ENCODE measurements around the gene MAPK11. TPM values are rescaled to one million over a fixed set of nuclear protein-coding genes. Genes with fewer than 3 reads are reported as not detected.

MAPK11 gene
- total and polyA plus RNA-seq, 5 donors from 2014 or later: 0.10 to 9.3 (median 0.30) TPM

- no peak for DNase-seq
- no peaks in the 10 kb centered on the region for H3K27me3 Mint-ChIP-seq
- no peak overlapping the region for H3K27ac Mint-ChIP-seq
- ATAC-seq (ENCODE audit: low read depth in 2 of 2): no peak
- peaks cover 19% of the 10 kb centered on the region for H3K36me3 Mint-ChIP-seq
- Histone ChIP-seq H3K4me1 (ENCODE audit: control insufficient read depth, insufficient read depth, low read length, poor library complexity, severe bottlenecking) (no peaks in the 10 kb centered on the region), H3K9me3 (ENCODE audit: control insufficient read depth in 2 of 2, low read length in 2 of 2) (no peaks in the 10 kb centered on the region), H3K36me3 (ENCODE audit: control insufficient read depth, insufficient read depth, low read length) (peaks cover 54% of the 10 kb centered on the region), H3K4me3 (ENCODE audit: low read depth, low read length) (no peak overlapping the region), H3K27ac (ENCODE audit: insufficient read depth, low read length, poor library complexity, severe bottlenecking) (no peak overlapping the region), H3K27me3 (ENCODE audit: control insufficient read depth, insufficient read depth, low read length) (no peaks in the 10 kb centered on the region)
- H3K9me3 Mint-ChIP-seq: no peaks in the 10 kb centered on the region
- H3K4me3 Mint-ChIP-seq: no peak overlapping the region
- H3K4me1 Mint-ChIP-seq: peaks cover 0 to 3% (median 0%) of the 10 kb centered on the region in 4 donors
These were observed 42.5 kb downstream of the MAPK11 start for GRCh38 chr22:50227579-50228215.

DNA sequence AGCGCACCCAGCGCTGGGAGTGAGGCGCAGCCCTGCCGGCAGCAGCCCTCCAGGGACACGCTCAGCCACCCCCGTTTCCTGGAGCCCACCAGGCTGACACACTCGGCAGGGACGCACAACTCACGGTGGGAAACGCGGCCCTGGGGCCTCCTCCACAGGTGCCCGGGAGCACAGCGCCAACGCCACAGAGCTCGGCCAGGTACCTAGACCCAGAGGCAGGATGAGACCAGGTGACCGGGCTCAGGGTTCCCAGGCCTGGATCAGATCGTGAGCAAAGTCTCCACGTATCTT is 43.4 kb downstream of the MAPK11 start:
- Mint-ChIP-seq H3K36me3 (peaks cover 16% of the 10 kb centered on the region), H3K4me1 (peaks cover 0 to 3% (median 0%) of the 10 kb centered on the region in 4 donors), H3K4me3 (no peak overlapping the region), H3K27ac (no peak overlapping the region), H3K27me3 (no peaks in the 10 kb centered on the region), H3K9me3 (no peaks in the 10 kb centered on the region)
- no peaks in the 10 kb centered on the region for H3K4me1 ChIP-seq (ENCODE audit: control insufficient read depth, insufficient read depth, low read length, poor library complexity, severe bottlenecking)
- H3K36me3 ChIP-seq (ENCODE audit: control insufficient read depth, insufficient read depth, low read length): peaks cover 57% of the 10 kb centered on the region
- ATAC-seq (ENCODE audit: low read depth in 2 of 2) (no peak), DNase-seq (no peak)
- H3K27ac ChIP-seq (ENCODE audit: insufficient read depth, low read length, poor library complexity, severe bottlenecking): no peak overlapping the region
- no peaks in the 10 kb centered on the region for H3K9me3 ChIP-seq (ENCODE audit: control insufficient read depth in 2 of 2, low read length in 2 of 2)
- no peaks in the 10 kb centered on the region for H3K27me3 ChIP-seq (ENCODE audit: control insufficient read depth, insufficient read depth, low read length)
- no peak overlapping the region for H3K4me3 ChIP-seq (ENCODE audit: low read depth, low read length)

GRCh38 chr22:50226063-50226874 is 43.9 kb downstream of the MAPK11 start:
- Histone ChIP-seq H3K4me1 (ENCODE audit: control insufficient read depth, insufficient read depth, low read length, poor library complexity, severe bottlenecking) (no peaks in the 10 kb centered on the region), H3K36me3 (ENCODE audit: control insufficient read depth, insufficient read depth, low read length) (peaks cover 61% of the 10 kb centered on the region), H3K4me3 (ENCODE audit: low read depth, low read length) (no peak overlapping the region), H3K27me3 (ENCODE audit: control insufficient read depth, insufficient read depth, low read length) (no peaks in the 10 kb centered on the region), H3K9me3 (ENCODE audit: control insufficient read depth in 2 of 2, low read length in 2 of 2) (no peaks in the 10 kb centered on the region), H3K27ac (ENCODE audit: insufficient read depth, low read length, poor library complexity, severe bottlenecking) (no peak overlapping the region)
- ATAC-seq (ENCODE audit: low read depth in 2 of 2): no peak
- H3K4me3 Mint-ChIP-seq: no peak overlapping the region
- no peaks in the 10 kb centered on the region for H3K27me3 Mint-ChIP-seq
- peaks cover 16% of the 10 kb centered on the region for H3K36me3 Mint-ChIP-seq
- H3K4me1 Mint-ChIP-seq: peaks cover 0 to 3% (median 0%) of the 10 kb centered on the region in 4 donors
- H3K27ac Mint-ChIP-seq: no peak overlapping the region
- DNase-seq: no peak
- no peaks in the 10 kb centered on the region for H3K9me3 Mint-ChIP-seq

DNA sequence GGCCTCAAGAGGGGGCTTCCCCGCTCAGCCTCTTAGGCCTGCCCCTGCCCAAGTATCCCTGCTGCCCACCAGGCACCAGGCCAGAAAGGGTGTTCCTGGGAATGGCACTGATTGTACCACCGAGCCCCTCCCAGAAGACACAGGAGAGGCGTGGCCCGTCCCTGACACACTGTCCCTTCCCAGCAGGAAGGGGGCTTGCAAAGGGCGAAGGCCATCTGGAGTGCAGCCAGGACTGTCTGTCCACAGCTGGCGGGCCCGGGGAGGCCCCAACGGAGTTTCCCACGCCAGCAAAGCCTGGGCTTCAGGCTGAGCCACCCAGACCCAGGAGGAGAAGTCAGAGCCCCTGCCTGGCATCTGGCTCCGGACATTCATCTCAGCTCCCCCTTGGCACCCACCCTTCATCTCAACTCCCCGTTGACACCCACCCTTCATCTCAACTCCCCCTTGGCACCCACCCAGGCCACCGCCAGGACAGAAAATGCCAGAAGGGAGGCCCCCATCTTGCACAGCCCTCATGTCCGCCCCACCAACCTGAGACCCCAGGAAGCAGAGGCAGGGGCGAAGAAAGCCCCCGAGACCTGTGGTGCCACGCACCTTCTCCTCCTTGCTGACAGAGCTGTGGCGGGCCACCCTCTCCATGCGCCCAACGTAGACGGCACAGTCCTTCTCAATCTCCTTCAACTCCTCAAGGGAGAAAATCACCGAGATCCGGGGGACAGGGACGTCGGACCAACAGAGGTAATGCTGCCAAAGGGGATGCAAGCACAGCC is 44.8 kb downstream of the MAPK11 start:
- H3K36me3 Mint-ChIP-seq: peaks cover 16% of the 10 kb centered on the region
- no peak for ATAC-seq (ENCODE audit: low read depth in 2 of 2)

GRCh38 chr22:50224071-50224470 is 46.1 kb downstream of the MAPK11 start:
- no peak for DNase-seq
- no peak overlapping the region for H3K4me3 Mint-ChIP-seq
- no peak for ATAC-seq (ENCODE audit: low read depth in 2 of 2)
- no peaks in the 10 kb centered on the region for H3K27me3 Mint-ChIP-seq
- Histone ChIP-seq H3K27ac (ENCODE audit: insufficient read depth, low read length, poor library complexity, severe bottlenecking) (no peak overlapping the region), H3K4me3 (ENCODE audit: low read depth, low read length) (no peak overlapping the region), H3K36me3 (ENCODE audit: control insufficient read depth, insufficient read depth, low read length) (peaks cover 66% of the 10 kb centered on the region), H3K27me3 (ENCODE audit: control insufficient read depth, insufficient read depth, low read length) (no peaks in the 10 kb centered on the region), H3K4me1 (ENCODE audit: control insufficient read depth, insufficient read depth, low read length, poor library complexity, severe bottlenecking) (no peaks in the 10 kb centered on the region), H3K9me3 (ENCODE audit: control insufficient read depth in 2 of 2, low read length in 2 of 2) (no peaks in the 10 kb centered on the region)
- H3K9me3 Mint-ChIP-seq: no peaks in the 10 kb centered on the region
- H3K36me3 Mint-ChIP-seq: peaks cover 11% of the 10 kb centered on the region
- no peaks in the 10 kb centered on the region for H3K4me1 Mint-ChIP-seq
- H3K27ac Mint-ChIP-seq: peak overlapping the region in 1 of 3 donors; percentile 50

More for the DNA sequence above, 44.8 kb downstream of the MAPK11 start:
- DNase-seq: no peak
- peaks cover 70% of the 10 kb centered on the region for H3K36me3 ChIP-seq (ENCODE audit: control insufficient read depth, insufficient read depth, low read length)
- Mint-ChIP-seq H3K27ac (no peak overlapping the region), H3K27me3 (no peaks in the 10 kb centered on the region), H3K4me3 (no peak overlapping the region), H3K4me1 (peaks cover 0 to 3% (median 0%) of the 10 kb centered on the region in 4 donors), H3K9me3 (no peaks in the 10 kb centered on the region)
- no peaks in the 10 kb centered on the region for H3K27me3 ChIP-seq (ENCODE audit: control insufficient read depth, insufficient read depth, low read length)
- H3K9me3 ChIP-seq (ENCODE audit: control insufficient read depth in 2 of 2, low read length in 2 of 2): no peaks in the 10 kb centered on the region
- H3K27ac ChIP-seq (ENCODE audit: insufficient read depth, low read length, poor library complexity, severe bottlenecking): no peak overlapping the region
- H3K4me1 ChIP-seq (ENCODE audit: control insufficient read depth, insufficient read depth, low read length, poor library complexity, severe bottlenecking): no peaks in the 10 kb centered on the region
- H3K4me3 ChIP-seq (ENCODE audit: low read depth, low read length): no peak overlapping the region

GRCh38 chr22:50222508-50222907 is 47.7 kb downstream of the MAPK11 start:
- ATAC-seq (ENCODE audit: low read depth in 2 of 2) (no peak), DNase-seq (no peak)
- Histone ChIP-seq H3K27me3 (ENCODE audit: control insufficient read depth, insufficient read depth, low read length) (no peaks in the 10 kb centered on the region), H3K4me3 (ENCODE audit: low read depth, low read length) (no peak overlapping the region), H3K9me3 (ENCODE audit: control insufficient read depth in 2 of 2, low read length in 2 of 2) (no peaks in the 10 kb centered on the region), H3K27ac (ENCODE audit: insufficient read depth, low read length, poor library complexity, severe bottlenecking) (no peak overlapping the region), H3K36me3 (ENCODE audit: control insufficient read depth, insufficient read depth, low read length) (peaks cover 56% of the 10 kb centered on the region), H3K4me1 (ENCODE audit: control insufficient read depth, insufficient read depth, low read length, poor library complexity, severe bottlenecking) (no peaks in the 10 kb centered on the region)
- Mint-ChIP-seq H3K36me3 (peaks cover 8% of the 10 kb centered on the region), H3K27ac (no peak overlapping the region), H3K4me3 (no peak overlapping the region), H3K4me1 (no peaks in the 10 kb centered on the region), H3K27me3 (no peaks in the 10 kb centered on the region), H3K9me3 (no peaks in the 10 kb centered on the region)

DNA sequence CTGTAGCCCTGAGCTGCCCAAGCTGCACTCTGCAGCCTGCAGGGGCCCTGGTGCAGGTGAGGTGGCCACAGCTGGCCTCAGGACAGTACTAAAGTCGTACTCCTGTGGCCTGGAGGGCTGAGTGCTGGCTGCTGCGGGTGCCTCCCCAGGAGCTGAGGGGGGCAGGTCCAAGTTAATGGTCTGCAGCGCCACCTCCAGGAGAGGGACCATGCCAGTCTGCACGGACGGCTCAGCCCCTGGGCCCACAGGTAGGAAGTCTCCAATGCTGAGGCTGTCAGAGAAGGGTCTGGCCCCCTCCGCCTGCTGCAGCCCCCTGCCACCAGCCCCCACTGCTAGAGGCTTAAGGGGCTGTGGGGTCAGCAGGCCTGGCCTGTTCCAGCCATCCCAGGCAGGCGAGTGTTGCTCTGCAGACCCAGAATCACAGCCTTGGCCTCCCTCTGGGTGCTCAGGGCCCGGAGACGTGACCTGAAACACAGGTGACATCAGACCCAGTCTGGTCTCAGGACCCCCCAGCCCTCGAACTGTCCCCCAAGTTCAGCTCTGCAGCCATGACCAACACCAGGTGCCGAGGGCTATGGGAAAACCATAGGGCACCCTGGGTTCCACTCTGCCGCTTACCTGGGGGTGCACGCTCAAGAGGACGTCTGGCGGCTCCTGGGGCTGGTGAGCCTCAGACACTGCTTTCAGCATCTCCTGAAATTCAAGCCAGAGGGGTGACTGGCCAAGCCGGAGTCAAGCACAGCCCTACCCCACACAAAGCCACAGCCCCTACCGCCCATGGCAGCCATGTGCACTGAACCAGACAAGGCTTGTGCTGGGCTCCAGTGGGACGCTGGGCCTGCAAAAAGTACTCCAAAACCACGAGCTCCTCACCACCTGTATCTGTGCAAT is 48.5 kb downstream of the MAPK11 start:
- Mint-ChIP-seq H3K4me1 (no peaks in the 10 kb centered on the region), H3K4me3 (no peak overlapping the region), H3K27ac (no peak overlapping the region), H3K27me3 (no peaks in the 10 kb centered on the region), H3K36me3 (peaks cover 8% of the 10 kb centered on the region), H3K9me3 (no peaks in the 10 kb centered on the region)
- Histone ChIP-seq H3K27ac (ENCODE audit: insufficient read depth, low read length, poor library complexity, severe bottlenecking) (no peak overlapping the region), H3K27me3 (ENCODE audit: control insufficient read depth, insufficient read depth, low read length) (no peaks in the 10 kb centered on the region), H3K4me3 (ENCODE audit: low read depth, low read length) (no peak overlapping the region), H3K9me3 (ENCODE audit: control insufficient read depth in 2 of 2, low read length in 2 of 2) (no peaks in the 10 kb centered on the region), H3K4me1 (ENCODE audit: control insufficient read depth, insufficient read depth, low read length, poor library complexity, severe bottlenecking) (no peaks in the 10 kb centered on the region), H3K36me3 (ENCODE audit: control insufficient read depth, insufficient read depth, low read length) (peaks cover 60% of the 10 kb centered on the region)
- DNase-seq (no peak), ATAC-seq (ENCODE audit: low read depth in 2 of 2) (no peak)
